Measurements from ENCODE around the gene PHLPP1.

PHLPP1 gene

GRCh38 chr18:62812242-62812641 lies 96.9 kb downstream of the PHLPP1 start:
- no peak for DNase-seq

GRCh38 chr18:62812876-62813275 lies 97.5 kb downstream of the PHLPP1 start:
- DNase-seq, result no peak

GRCh38 chr18:62814132-62814759 lies 98.9 kb downstream of the PHLPP1 start:
- no peak for DNase-seq

GRCh38 chr18:62825382-62825781 lies 110.0 kb downstream of the PHLPP1 start:
- no peak for DNase-seq

- no peak for DNase-seq
Observed at GRCh38 chr18:62827397-62827796, 112.1 kb downstream of the PHLPP1 start.

- DNase-seq, result no peak
Observed at GRCh38 chr18:62828091-62828640, 112.8 kb downstream of the PHLPP1 start.

- DNase-seq, result no peak
Observed at GRCh38 chr18:62828852-62829251, 113.5 kb downstream of the PHLPP1 start.

- no peak for DNase-seq
Observed at GRCh38 chr18:62829936-62830335, 114.6 kb downstream of the PHLPP1 start.

GRCh38 chr18:62832282-62832681 lies 116.9 kb downstream of the PHLPP1 start:
- no peak for DNase-seq

GRCh38 chr18:62833494-62833893 lies 118.2 kb downstream of the PHLPP1 start:
- DNase-seq, result no peak

- no peak for DNase-seq
Observed at GRCh38 chr18:62834715-62835114, 119.4 kb downstream of the PHLPP1 start.

- no peak for DNase-seq
Observed at GRCh38 chr18:62837011-62837410, 121.7 kb downstream of the PHLPP1 start.

- DNase-seq, result no peak
Observed at GRCh38 chr18:62838475-62839098, 123.2 kb downstream of the PHLPP1 start.

- no peak for DNase-seq
Observed at GRCh38 chr18:62839874-62840713, 124.8 kb downstream of the PHLPP1 start.

GRCh38 chr18:62841405-62841804 lies 126.1 kb downstream of the PHLPP1 start:
- no peak for DNase-seq

- no peak for DNase-seq
Observed at GRCh38 chr18:62842898-62843297, 127.6 kb downstream of the PHLPP1 start.

- no peak for DNase-seq
Observed at GRCh38 chr18:62844850-62845643, 129.7 kb downstream of the PHLPP1 start.

GRCh38 chr18:62846313-62846712 lies 131.0 kb downstream of the PHLPP1 start:
- no peak for DNase-seq

- no peak for DNase-seq
Observed at GRCh38 chr18:62847081-62847480, 131.7 kb downstream of the PHLPP1 start.

- no peak for DNase-seq
Observed at GRCh38 chr18:62848946-62849345, 133.6 kb downstream of the PHLPP1 start.

GRCh38 chr18:62850619-62851306 lies 135.4 kb downstream of the PHLPP1 start:
- DNase-seq, result no peak

GRCh38 chr18:62852851-62853250 lies 137.5 kb downstream of the PHLPP1 start:
- DNase-seq, result no peak
